IPS-18a (cell line): ENCODE results near the gene DLGAP1.

Experiments
- H3K27ac ChIP-seq: one replicate; pipeline ENCODE4 v1.5.1; 2013; ENCODE audit warnings: low read length
- H3K27me3 ChIP-seq: one replicate; pipeline ENCODE4 v1.6.1; 2013; ENCODE audit warnings: mild to moderate bottlenecking, low read length; ENCODE audit not compliant: control insufficient read depth, insufficient read depth
- H3K36me3 ChIP-seq: one replicate; pipeline ENCODE4 v1.6.1; 2013; ENCODE audit warnings: low read depth, low read length; ENCODE audit not compliant: control insufficient read depth
- H3K4me1 ChIP-seq: one replicate; pipeline ENCODE4 v1.6.1; 2013; ENCODE audit warnings: low read depth, low read length; ENCODE audit not compliant: control insufficient read depth
- H3K4me3 ChIP-seq: one replicate; pipeline ENCODE4 v1.5.1; 2013; ENCODE audit warnings: low read length
- H3K9ac ChIP-seq: one replicate; pipeline ENCODE4 v1.6.1; 2013; ENCODE audit warnings: mild to moderate bottlenecking, low read length, moderate library complexity
- H3K9me3 ChIP-seq: one replicate; pipeline ENCODE4 v1.6.1; 2013; ENCODE audit warnings: low read depth, low read length; ENCODE audit not compliant: control insufficient read depth

Gene DLGAP1

GRCh38 chr18:3920832-3921231 is 534.3 kb downstream of the DLGAP1 start:
- H3K36me3 ChIP-seq, result no peaks in the 10 kb centered on the region
- no peaks in the 10 kb centered on the region for H3K9me3 ChIP-seq
- H3K4me1 ChIP-seq, result no peaks in the 10 kb centered on the region
- H3K9ac ChIP-seq, result no peak overlapping the region
- H3K27me3 ChIP-seq, result no peaks in the 10 kb centered on the region
- no peak overlapping the region for H3K27ac ChIP-seq
- no peak overlapping the region for H3K4me3 ChIP-seq

GRCh38 chr18:3919396-3920061 is 535.6 kb downstream of the DLGAP1 start:
- no peak overlapping the region for H3K9ac ChIP-seq
- no peaks in the 10 kb centered on the region for H3K4me1 ChIP-seq
- H3K27ac ChIP-seq, result no peak overlapping the region
- no peaks in the 10 kb centered on the region for H3K36me3 ChIP-seq
- no peaks in the 10 kb centered on the region for H3K9me3 ChIP-seq
- H3K4me3 ChIP-seq, result no peak overlapping the region
- H3K27me3 ChIP-seq, result no peaks in the 10 kb centered on the region

- no peaks in the 10 kb centered on the region for H3K27me3 ChIP-seq
- H3K36me3 ChIP-seq, result no peaks in the 10 kb centered on the region
- H3K4me3 ChIP-seq, result no peak overlapping the region
- no peak overlapping the region for H3K27ac ChIP-seq
- no peak overlapping the region for H3K9ac ChIP-seq
- no peaks in the 10 kb centered on the region for H3K4me1 ChIP-seq
- H3K9me3 ChIP-seq, result no peaks in the 10 kb centered on the region
These were observed 539.0 kb downstream of the DLGAP1 start for GRCh38 chr18:3916082-3916481.

- H3K27ac ChIP-seq, result no peak overlapping the region
These were observed 540.1 kb downstream of the DLGAP1 start for GRCh38 chr18:3914833-3915610.

GRCh38 chr18:3914109-3914508 is 541.0 kb downstream of the DLGAP1 start:
- Histone ChIP-seq H3K27me3 (no peaks in the 10 kb centered on the region), H3K36me3 (no peaks in the 10 kb centered on the region), H3K4me3 (no peak overlapping the region), H3K27ac (no peak overlapping the region), H3K9me3 (no peaks in the 10 kb centered on the region), H3K4me1 (no peaks in the 10 kb centered on the region), H3K9ac (no peak overlapping the region)

More at GRCh38 chr18:3914833-3915610, 540.1 kb downstream of the DLGAP1 start:
- Histone ChIP-seq H3K9me3 (no peaks in the 10 kb centered on the region), H3K4me3 (no peak overlapping the region), H3K9ac (no peak overlapping the region), H3K4me1 (no peaks in the 10 kb centered on the region), H3K36me3 (no peaks in the 10 kb centered on the region), H3K27me3 (no peaks in the 10 kb centered on the region)

- Histone ChIP-seq H3K4me3 (no peak overlapping the region), H3K9ac (no peak overlapping the region), H3K27me3 (no peaks in the 10 kb centered on the region), H3K27ac (no peak overlapping the region), H3K36me3 (no peaks in the 10 kb centered on the region), H3K4me1 (no peaks in the 10 kb centered on the region), H3K9me3 (no peaks in the 10 kb centered on the region)
These were observed 542.4 kb downstream of the DLGAP1 start for GRCh38 chr18:3912705-3913104.

GRCh38 chr18:3911413-3911812 is 543.7 kb downstream of the DLGAP1 start:
- no peaks in the 10 kb centered on the region for H3K27me3 ChIP-seq
- no peak overlapping the region for H3K4me3 ChIP-seq
- no peaks in the 10 kb centered on the region for H3K4me1 ChIP-seq
- no peaks in the 10 kb centered on the region for H3K9me3 ChIP-seq
- H3K27ac ChIP-seq, result no peak overlapping the region
- H3K36me3 ChIP-seq, result no peaks in the 10 kb centered on the region
- no peak overlapping the region for H3K9ac ChIP-seq

GRCh38 chr18:3910512-3910911 is 544.6 kb downstream of the DLGAP1 start:
- Histone ChIP-seq H3K9me3 (no peaks in the 10 kb centered on the region), H3K27me3 (no peaks in the 10 kb centered on the region), H3K4me3 (no peak overlapping the region), H3K4me1 (no peaks in the 10 kb centered on the region), H3K9ac (no peak overlapping the region), H3K27ac (no peak overlapping the region), H3K36me3 (no peaks in the 10 kb centered on the region)

- Histone ChIP-seq H3K27me3 (no peaks in the 10 kb centered on the region), H3K4me1 (no peaks in the 10 kb centered on the region), H3K27ac (no peak overlapping the region)
These were observed 547.2 kb downstream of the DLGAP1 start for GRCh38 chr18:3907955-3908354.

GRCh38 chr18:3906116-3906750 is 548.9 kb downstream of the DLGAP1 start:
- Histone ChIP-seq H3K36me3 (no peaks in the 10 kb centered on the region), H3K9ac (no peak overlapping the region), H3K4me1 (no peaks in the 10 kb centered on the region), H3K27ac (no peak overlapping the region), H3K9me3 (no peaks in the 10 kb centered on the region), H3K27me3 (no peaks in the 10 kb centered on the region), H3K4me3 (no peak overlapping the region)

More at GRCh38 chr18:3907955-3908354, 547.2 kb downstream of the DLGAP1 start:
- Histone ChIP-seq H3K9ac (no peak overlapping the region), H3K36me3 (no peaks in the 10 kb centered on the region), H3K4me3 (no peak overlapping the region), H3K9me3 (no peaks in the 10 kb centered on the region)

- Histone ChIP-seq H3K27me3 (no peaks in the 10 kb centered on the region), H3K4me3 (no peak overlapping the region), H3K9me3 (no peaks in the 10 kb centered on the region), H3K36me3 (no peaks in the 10 kb centered on the region), H3K27ac (no peak overlapping the region), H3K4me1 (no peaks in the 10 kb centered on the region), H3K9ac (no peak overlapping the region)
These were observed 551.8 kb downstream of the DLGAP1 start for GRCh38 chr18:3903337-3903736.
